ENCODE data around the gene USH2A. TPM values are rescaled to one million over a fixed set of nuclear protein-coding genes. Genes with fewer than 3 reads are reported as not detected.

Gene USH2A
- total and polyA plus RNA-seq, 2 experiments from 2014 or later: under 0.01 to 0.01 TPM

DNA sequence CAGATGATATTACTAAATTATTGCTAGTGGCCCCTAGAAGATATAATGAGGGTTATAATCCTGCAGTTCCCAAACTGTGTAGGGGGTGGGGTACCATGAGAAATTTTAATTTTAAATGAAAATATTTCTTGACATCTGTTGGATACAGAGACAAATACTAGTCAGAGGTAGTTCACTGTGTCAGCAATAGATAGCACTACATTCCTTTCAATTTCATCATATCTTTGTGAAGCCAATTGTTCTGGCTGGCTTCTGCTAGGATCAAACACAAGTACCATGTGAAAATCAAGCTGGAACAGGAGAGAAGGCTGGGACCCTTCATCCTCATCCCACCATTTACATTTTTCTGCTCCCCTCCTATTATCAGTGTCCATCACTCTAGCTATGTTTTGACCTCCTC, 208.1 kb downstream of the USH2A start:
- Histone ChIP-seq H3K9me2 (ENCODE audit: insufficient read depth) (no peaks in the 10 kb centered on the region), H3K79me2 (ENCODE audit: insufficient read depth) (no peaks in the 10 kb centered on the region), H3K9me3 (ENCODE audit: low read depth) (no peaks in the 10 kb centered on the region), H3K9ac (no peak overlapping the region), H3K27me3 (replicated peaks; ENCODE audit: insufficient read depth) (no peaks in the 10 kb centered on the region), H3K4me2 (ENCODE audit: unreplicated experiment) (no peak overlapping the region), H3K4me1 (ENCODE audit: insufficient read depth) (no peaks in the 10 kb centered on the region), H3K4me3 (no peak overlapping the region), H3F3A (ENCODE audit: insufficient read depth) (no peaks in the 10 kb centered on the region), H2AFZ (no peak overlapping the region), H3K27ac (no peak overlapping the region), H3K36me3 (ENCODE audit: low read depth) (no peaks in the 10 kb centered on the region), H4K20me1 (ENCODE audit: insufficient read depth) (no peaks in the 10 kb centered on the region)
- TF ChIP-seq EZH2phosphoT487 (IDR thresholded peaks at IDR 0.05; ENCODE audit: insufficient read depth, low read depth): no peak
- in situ Hi-C loops (cut with MboI): no loop called here
- DNase-seq: no peak

DNA sequence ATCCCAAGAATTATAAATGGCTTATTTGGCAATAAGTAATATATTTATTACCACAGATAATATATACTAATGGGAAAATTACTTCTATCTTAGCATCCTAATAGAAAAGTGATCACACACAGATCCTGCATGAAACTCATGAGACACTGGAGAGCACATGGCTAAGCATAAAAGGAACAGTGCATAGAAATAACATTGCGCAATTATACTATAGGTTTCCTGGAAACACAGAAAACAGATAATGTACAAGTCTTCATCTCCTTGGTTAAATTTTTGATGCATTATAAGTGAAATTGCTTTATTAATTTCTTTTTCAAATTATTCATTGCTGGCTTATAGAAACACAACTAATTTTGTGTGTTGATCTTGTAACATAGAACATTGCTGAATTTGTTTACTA, 210.4 kb downstream of the USH2A start:
- Histone ChIP-seq H3K9me2 (ENCODE audit: insufficient read depth) (no peaks in the 10 kb centered on the region), H3K4me3 (no peak overlapping the region), H3K79me2 (ENCODE audit: insufficient read depth) (no peaks in the 10 kb centered on the region), H3K27me3 (replicated peaks; ENCODE audit: insufficient read depth) (no peaks in the 10 kb centered on the region), H4K20me1 (ENCODE audit: insufficient read depth) (no peaks in the 10 kb centered on the region), H3K9ac (no peak overlapping the region), H3K4me2 (ENCODE audit: unreplicated experiment) (no peak overlapping the region), H3K27ac (no peak overlapping the region), H3K9me3 (ENCODE audit: low read depth) (no peaks in the 10 kb centered on the region), H2AFZ (no peak overlapping the region), H3K36me3 (ENCODE audit: low read depth) (no peaks in the 10 kb centered on the region), H3F3A (ENCODE audit: insufficient read depth) (no peaks in the 10 kb centered on the region), H3K4me1 (ENCODE audit: insufficient read depth) (no peaks in the 10 kb centered on the region)
- no peak for DNase-seq
- TF ChIP-seq EZH2phosphoT487 (IDR thresholded peaks at IDR 0.05; ENCODE audit: insufficient read depth, low read depth) (no peak), EZH2 (IDR thresholded peaks at IDR 0.05; ENCODE audit: insufficient read depth, poor library complexity, severe bottlenecking) (no peak)
- in situ Hi-C loops (cut with MboI): no loop called here
- 55 to 68% methylated on average over 1 of the region's 1 CpG for WGBS, 2 experiments (ENCODE audit: low coverage in 1 of 2, low lambda C conversion rate in 2 of 2, missing lambda C conversion rate in 2 of 2)

DNA sequence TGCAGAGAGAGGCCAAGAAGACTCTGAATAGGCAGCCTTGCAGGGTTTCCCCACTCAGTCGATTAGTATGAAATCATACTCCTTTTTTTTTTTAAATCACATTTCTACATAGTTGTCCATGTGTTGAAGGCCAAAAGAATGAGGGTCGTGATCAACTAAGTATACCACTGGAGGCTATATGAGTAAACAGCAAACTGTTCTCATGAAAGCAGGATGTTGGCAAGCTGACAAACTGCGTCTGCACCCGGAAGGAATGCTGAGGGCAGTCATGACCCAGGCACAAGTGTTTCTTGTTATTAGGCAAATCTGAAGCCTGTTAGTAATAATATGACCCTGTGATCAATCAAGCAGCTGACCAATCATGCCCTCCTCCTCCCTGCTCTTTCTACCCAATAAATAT, 213.2 kb downstream of the USH2A start:
- no peak overlapping the region for H3K27ac ChIP-seq
- in situ Hi-C loops (cut with MboI): no loop called here
- TF ChIP-seq EZH2 (IDR thresholded peaks at IDR 0.05; ENCODE audit: insufficient read depth, poor library complexity, severe bottlenecking): no peak
- TF ChIP-seq EZH2phosphoT487 (IDR thresholded peaks at IDR 0.05; ENCODE audit: insufficient read depth, low read depth): no peak

DNA sequence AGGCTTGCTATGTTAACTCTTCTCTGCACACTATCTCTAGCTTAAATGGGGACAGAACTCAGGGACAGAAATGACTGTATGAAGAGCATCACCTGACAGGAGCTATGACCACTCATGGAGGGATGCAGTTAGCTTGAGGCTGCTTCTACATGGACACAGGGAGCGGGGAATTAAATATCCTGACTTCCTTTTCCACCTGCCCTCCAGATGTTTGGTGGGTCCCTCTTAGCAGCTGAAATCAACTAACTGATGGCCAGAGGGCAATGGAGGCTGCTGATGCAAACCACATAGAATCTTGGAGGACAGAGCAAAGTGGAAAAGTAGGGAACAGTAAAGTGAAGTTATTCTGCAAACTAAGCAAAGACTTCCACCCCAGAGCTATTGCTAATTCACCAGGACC, 214.1 kb downstream of the USH2A start:
- no peaks in the 10 kb centered on the region for H3K27me3 ChIP-seq (replicated peaks; ENCODE audit: insufficient read depth)
- H3F3A ChIP-seq (ENCODE audit: insufficient read depth): no peaks in the 10 kb centered on the region
- no peak overlapping the region for H3K9ac ChIP-seq
- H3K4me2 ChIP-seq (ENCODE audit: unreplicated experiment): no peak overlapping the region
- 29 to 33% methylated on average over 1 of the region's 1 CpG for WGBS, 2 experiments (ENCODE audit: low coverage in 1 of 2, low lambda C conversion rate in 2 of 2, missing lambda C conversion rate in 2 of 2)
- TF ChIP-seq EZH2 (IDR thresholded peaks at IDR 0.05; ENCODE audit: insufficient read depth, poor library complexity, severe bottlenecking) (no peak), EZH2phosphoT487 (IDR thresholded peaks at IDR 0.05; ENCODE audit: insufficient read depth, low read depth) (no peak)
- no peak overlapping the region for H3K4me3 ChIP-seq
- no peaks in the 10 kb centered on the region for H4K20me1 ChIP-seq (ENCODE audit: insufficient read depth)
- H3K9me3 ChIP-seq (ENCODE audit: low read depth): no peaks in the 10 kb centered on the region
- H3K36me3 ChIP-seq (ENCODE audit: low read depth): no peaks in the 10 kb centered on the region
- H3K79me2 ChIP-seq (ENCODE audit: insufficient read depth): no peaks in the 10 kb centered on the region
- no peak for DNase-seq
- H3K4me1 ChIP-seq (ENCODE audit: insufficient read depth): no peaks in the 10 kb centered on the region
- no peak overlapping the region for H3K27ac ChIP-seq
- in situ Hi-C loops (cut with MboI): no loop called here
- H3K9me2 ChIP-seq (ENCODE audit: insufficient read depth): no peaks in the 10 kb centered on the region
- no peak overlapping the region for H2AFZ ChIP-seq

More for the DNA sequence above, 213.2 kb downstream of the USH2A start:
- Histone ChIP-seq H4K20me1 (ENCODE audit: insufficient read depth) (no peaks in the 10 kb centered on the region), H3K9me3 (ENCODE audit: low read depth) (no peaks in the 10 kb centered on the region), H3K9me2 (ENCODE audit: insufficient read depth) (no peaks in the 10 kb centered on the region), H3K4me1 (ENCODE audit: insufficient read depth) (no peaks in the 10 kb centered on the region), H3K36me3 (ENCODE audit: low read depth) (no peaks in the 10 kb centered on the region), H3K4me2 (ENCODE audit: unreplicated experiment) (no peak overlapping the region), H3K4me3 (no peak overlapping the region), H3F3A (ENCODE audit: insufficient read depth) (no peaks in the 10 kb centered on the region), H3K79me2 (ENCODE audit: insufficient read depth) (no peaks in the 10 kb centered on the region), H2AFZ (no peak overlapping the region), H3K27me3 (replicated peaks; ENCODE audit: insufficient read depth) (no peaks in the 10 kb centered on the region), H3K9ac (no peak overlapping the region)
- 11 to 15% methylated on average over 4 of the region's 4 CpGs for whole genome bisulfite sequencing, 2 experiments (ENCODE audit: low coverage in 1 of 2, low lambda C conversion rate in 2 of 2, missing lambda C conversion rate in 2 of 2)
- DNase-seq: no peak

DNA sequence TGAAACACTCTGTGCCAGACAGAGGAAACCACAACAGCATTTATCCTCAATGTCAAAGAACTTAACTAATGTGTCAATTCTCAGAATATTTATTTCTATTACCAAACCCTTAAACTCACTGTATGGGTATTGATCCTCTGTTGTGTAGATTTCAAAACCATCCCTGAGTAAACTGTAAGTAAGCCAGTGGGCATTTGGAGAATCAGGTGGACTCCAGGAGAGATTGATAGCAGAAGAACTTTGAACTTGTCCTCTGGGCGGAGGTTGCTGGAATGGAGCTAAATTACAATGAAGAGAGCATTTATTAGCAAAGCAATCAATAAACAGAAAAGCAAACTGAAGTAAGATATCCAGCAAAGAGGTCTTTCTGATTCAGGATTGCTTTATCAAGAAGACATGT, 216.1 kb downstream of the USH2A start:
- no peaks in the 10 kb centered on the region for H3K9me2 ChIP-seq (ENCODE audit: insufficient read depth)
- no peak overlapping the region for H3K4me3 ChIP-seq
- H4K20me1 ChIP-seq (ENCODE audit: insufficient read depth): no peaks in the 10 kb centered on the region
- no peaks in the 10 kb centered on the region for H3K36me3 ChIP-seq (ENCODE audit: low read depth)
- H3K27me3 ChIP-seq (replicated peaks; ENCODE audit: insufficient read depth): no peaks in the 10 kb centered on the region
- TF ChIP-seq EZH2 (IDR thresholded peaks at IDR 0.05; ENCODE audit: insufficient read depth, poor library complexity, severe bottlenecking) (no peak), EZH2phosphoT487 (IDR thresholded peaks at IDR 0.05; ENCODE audit: insufficient read depth, low read depth) (no peak)
- no peak overlapping the region for H3K4me2 ChIP-seq (ENCODE audit: unreplicated experiment)
- no peaks in the 10 kb centered on the region for H3K79me2 ChIP-seq (ENCODE audit: insufficient read depth)
- no peaks in the 10 kb centered on the region for H3K9me3 ChIP-seq (ENCODE audit: low read depth)
- H3F3A ChIP-seq (ENCODE audit: insufficient read depth): no peaks in the 10 kb centered on the region
- in situ Hi-C loops (cut with MboI): no loop called here
- DNase-seq: no peak
- H3K9ac ChIP-seq: no peak overlapping the region
- no peak overlapping the region for H2AFZ ChIP-seq
- H3K27ac ChIP-seq: no peak overlapping the region
- 27 to 48% methylated on average over 1 of the region's 1 CpG for WGBS, 2 experiments (ENCODE audit: low coverage in 1 of 2, low lambda C conversion rate in 2 of 2, missing lambda C conversion rate in 2 of 2)
- H3K4me1 ChIP-seq (ENCODE audit: insufficient read depth): no peaks in the 10 kb centered on the region

Measured in GM23248 (cell line).